Epithelial cell of esophagus (primary cell): ENCODE results near the gene RPS6KA3.

Experiments
- DNase-seq: peaks from one replicate; pipeline ENCODE4 v3.0.0; 2010; ENCODE audit warnings: low read depth
- H3K4me3 ChIP-seq: 2 replicates; pipeline ENCODE4 v1.5.1; 2011; ENCODE audit warnings: mild to moderate bottlenecking, low read length, control low read depth
- CTCF ChIP-seq: IDR thresholded peaks from 2 replicates; pipeline ENCODE4 v1.5.1; 2011; ENCODE audit warnings: low read depth, mild to moderate bottlenecking, low read length, control low read depth, inconsistent platforms; ENCODE audit not compliant: insufficient read depth; ENCODE audit errors: missing control alignments

Gene RPS6KA3

GRCh38 chrX:20212486-20213089 is 54.1 kb downstream of the RPS6KA3 start:
- no peak for DNase-seq
- no peak overlapping the region for H3K4me3 ChIP-seq
- TF ChIP-seq CTCF, result no peak

GRCh38 chrX:20211261-20211786 is 55.4 kb downstream of the RPS6KA3 start:
- no peak overlapping the region for H3K4me3 ChIP-seq
- no peak for TF ChIP-seq CTCF
- DNase-seq, result no peak

GRCh38 chrX:20205927-20206708 is 60.6 kb downstream of the RPS6KA3 start:
- H3K4me3 ChIP-seq, result no peak overlapping the region
- DNase-seq, result no peak
- no peak for TF ChIP-seq CTCF

GRCh38 chrX:20204351-20204750 is 62.4 kb downstream of the RPS6KA3 start:
- TF ChIP-seq CTCF, result no peak
- H3K4me3 ChIP-seq, result no peak overlapping the region
- DNase-seq, result no peak

GRCh38 chrX:20197641-20198210 is 69.0 kb downstream of the RPS6KA3 start:
- no peak overlapping the region for H3K4me3 ChIP-seq
- no peak for DNase-seq
- TF ChIP-seq CTCF, result no peak

GRCh38 chrX:20189171-20189570 is 77.5 kb downstream of the RPS6KA3 start:
- no peak for DNase-seq
- no peak for TF ChIP-seq CTCF
- H3K4me3 ChIP-seq, result no peak overlapping the region
